Stimulated activated naive CD8-positive, alpha-beta T cell treated with anti-CD3 and anti-CD28 coated beads, Interleukin-15, amount 100 ng/mL, for 72 hours (primary cell): ENCODE measurements around the gene TBX6.

Experiments
- ATAC-seq: fragments of 150-1000 bp; cut with Tn5 transposase; 2 replicates; pipeline ENCODE4 v1.10.0; 2021; ENCODE audit warnings: mild to moderate bottlenecking, moderate library complexity
- DNase-seq, 2 donors: peaks; one replicate each; pipeline ENCODE4 v3.0.0; 2021 to 2022
- H3K27ac Mint-ChIP-seq, 2 donors: one replicate each; pipeline ENCODE4 v1.8.0; 2022; ENCODE audit warnings: mild to moderate bottlenecking in 2 of 2, mixed read lengths in 2 of 2, moderate library complexity in 2 of 2
- H3K27me3 Mint-ChIP-seq: one replicate; pipeline ENCODE4 v1.8.0; 2022; ENCODE audit warnings: mixed read lengths
- H3K4me1 Mint-ChIP-seq: one replicate; pipeline ENCODE4 v1.8.0; 2022; ENCODE audit warnings: mild to moderate bottlenecking, mixed read lengths
- H3K4me3 Mint-ChIP-seq, 2 donors: one replicate each; pipeline ENCODE4 v1.8.0; 2022; ENCODE audit warnings: mild to moderate bottlenecking in 2 of 2, mixed read lengths in 2 of 2, moderate library complexity in 1 of 2
- H3K9me3 Mint-ChIP-seq, 2 donors: one replicate each; pipeline ENCODE4 v1.8.0; 2022; ENCODE audit warnings: mixed read lengths in 2 of 2

TBX6 gene

GRCh38 chr16:30084096-30084815, 7.5 kb downstream of the TBX6 start:
- peak; percentile 11 for ATAC-seq
- H3K27ac Mint-ChIP-seq: peak overlapping the region; percentile 27 to 61

GRCh38 chr16:30083216-30084055, 8.3 kb downstream of the TBX6 start:
- Mint-ChIP-seq H3K9me3 (no peaks in the 10 kb centered on the region), H3K27ac (no peak overlapping the region), H3K4me1 (peaks cover 21% of the 10 kb centered on the region), H3K27me3 (no peaks in the 10 kb centered on the region), H3K4me3 (no peak overlapping the region)
- no peak for DNase-seq
- ATAC-seq: no peak

More at GRCh38 chr16:30084096-30084815, 7.5 kb downstream of the TBX6 start:
- no peak overlapping the region for H3K4me3 Mint-ChIP-seq
- no peaks in the 10 kb centered on the region for H3K27me3 Mint-ChIP-seq
- DNase-seq: no peak
- peaks cover 20% of the 10 kb centered on the region for H3K4me1 Mint-ChIP-seq
- no peaks in the 10 kb centered on the region for H3K9me3 Mint-ChIP-seq

DNA sequence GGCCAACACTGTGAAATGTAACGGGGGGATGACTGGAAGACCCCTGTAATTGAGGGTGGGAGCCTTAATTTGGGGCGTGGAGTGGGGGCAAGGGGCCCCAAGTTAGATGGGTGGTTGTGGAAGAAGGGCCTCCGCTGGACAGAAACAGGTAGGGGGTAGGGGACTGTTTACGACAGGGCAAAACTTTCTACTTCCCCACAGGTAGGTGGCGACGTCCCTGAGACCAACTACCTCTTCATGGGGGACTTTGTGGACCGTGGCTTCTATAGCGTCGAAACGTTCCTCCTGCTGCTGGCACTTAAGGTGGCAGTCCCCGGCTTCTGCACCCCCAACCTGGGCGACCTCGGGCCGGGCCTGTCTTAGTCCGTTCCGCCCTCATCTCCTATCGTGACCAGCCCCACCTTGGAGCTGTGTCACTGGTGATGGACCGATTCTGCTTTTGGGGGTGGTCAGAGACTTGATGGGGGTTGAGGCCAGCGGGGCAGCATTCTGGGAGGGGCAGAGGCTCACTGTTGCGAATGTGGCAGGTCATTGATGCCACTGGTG, 9.1 kb downstream of the TBX6 start:
- Mint-ChIP-seq H3K27me3 (no peaks in the 10 kb centered on the region), H3K27ac (peak overlapping the region in 1 of 2 donors; percentile 43), H3K9me3 (no peaks in the 10 kb centered on the region), H3K4me1 (peaks cover 29% of the 10 kb centered on the region), H3K4me3 (no peak overlapping the region)
- DNase-seq: no peak
- ATAC-seq: no peak

DNA sequence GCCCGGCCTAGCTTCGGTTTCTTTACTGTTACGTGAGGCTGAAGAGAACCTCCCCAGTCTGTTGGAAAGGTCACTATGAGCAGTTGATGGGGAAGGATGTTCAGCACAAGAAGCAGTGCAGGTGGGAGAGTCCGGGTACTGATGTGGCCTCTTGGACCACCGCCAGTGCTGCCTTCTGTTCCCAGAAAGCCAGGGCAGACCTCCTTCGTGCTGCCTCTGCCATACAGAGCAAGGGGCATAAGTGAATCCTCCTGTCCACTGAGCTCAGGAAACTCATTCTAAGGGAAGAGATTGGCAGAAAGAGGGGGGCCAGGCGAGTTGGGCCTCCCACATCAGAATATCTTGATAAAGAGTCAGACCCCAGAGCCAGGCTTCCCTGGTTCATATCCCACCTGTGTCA, 12.2 kb downstream of the TBX6 start:
- Mint-ChIP-seq H3K4me1 (peaks cover 59% of the 10 kb centered on the region), H3K4me3 (no peak overlapping the region), H3K9me3 (no peaks in the 10 kb centered on the region), H3K27ac (no peak overlapping the region), H3K27me3 (no peaks in the 10 kb centered on the region)
- DNase-seq (no peak), ATAC-seq (no peak)

DNA sequence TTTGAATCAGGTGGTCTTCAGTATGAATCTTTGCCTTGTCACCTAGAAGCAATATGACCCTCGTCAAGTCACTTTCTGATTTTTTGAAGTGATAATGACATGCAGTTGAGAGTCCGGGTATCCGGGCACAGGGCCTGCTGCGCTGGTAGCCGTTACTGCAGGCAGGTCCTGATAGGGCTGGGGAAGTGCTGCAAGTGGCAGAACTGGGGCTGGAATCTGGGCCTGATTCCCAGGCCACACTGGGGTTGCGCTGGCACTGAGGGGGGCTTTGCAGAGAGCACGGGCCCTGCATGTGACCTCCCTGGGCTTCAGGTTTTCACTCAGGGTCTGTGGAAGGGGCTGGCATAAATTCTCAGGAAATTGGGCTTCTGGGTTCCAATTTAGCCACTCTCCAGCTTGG, 13.0 kb downstream of the TBX6 start:
- Mint-ChIP-seq H3K27ac (peak overlapping the region in 1 of 2 donors; percentile 15), H3K4me1 (peaks cover 53% of the 10 kb centered on the region), H3K27me3 (no peaks in the 10 kb centered on the region), H3K9me3 (no peaks in the 10 kb centered on the region), H3K4me3 (no peak overlapping the region)
- no peak for ATAC-seq
- DNase-seq: no peak

DNA sequence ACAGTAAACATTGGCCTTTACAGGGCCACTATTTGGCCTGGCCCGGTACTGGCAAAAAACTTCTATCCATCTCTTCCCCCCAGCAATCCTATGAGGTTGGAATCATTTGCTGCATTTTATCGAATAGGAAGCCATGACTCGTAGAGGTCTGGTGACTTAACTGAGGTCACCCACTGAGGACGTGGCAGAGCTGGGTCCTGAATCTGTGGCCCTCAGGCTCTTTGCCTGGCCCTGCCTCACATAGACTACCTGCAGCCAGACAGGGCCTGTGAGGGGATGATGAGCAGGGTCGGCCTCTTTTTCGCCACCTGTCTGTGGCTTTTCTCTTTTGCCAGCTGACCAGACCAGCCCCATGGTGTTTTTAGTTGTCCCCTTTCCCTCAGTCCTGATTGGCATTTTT, 14.1 kb downstream of the TBX6 start:
- Mint-ChIP-seq H3K4me1 (peaks cover 52% of the 10 kb centered on the region), H3K4me3 (peak overlapping the region; percentile 84 to 93), H3K27me3 (no peaks in the 10 kb centered on the region), H3K9me3 (no peaks in the 10 kb centered on the region), H3K27ac (peak overlapping the region in 1 of 2 donors; percentile 66)
- ATAC-seq (no peak), DNase-seq (no peak)

- ATAC-seq: peak; percentile 42
- Mint-ChIP-seq H3K4me1 (peaks cover 52% of the 10 kb centered on the region), H3K9me3 (no peaks in the 10 kb centered on the region), H3K27me3 (no peaks in the 10 kb centered on the region), H3K4me3 (peak overlapping the region; percentile 84 to 93), H3K27ac (peak overlapping the region; percentile 66 to 96)
- no peak for DNase-seq
Observed at GRCh38 chr16:30076276-30076791, 15.4 kb downstream of the TBX6 start.

- Mint-ChIP-seq H3K4me3 (peak within 1 kb of the TSS; percentile 84 to 93), H3K4me1 (peaks cover 52% of the 10 kb centered on the region), H3K27me3 (no peaks in the 10 kb centered on the region), H3K9me3 (no peaks in the 10 kb centered on the region), H3K27ac (peak within 1 kb of the TSS; percentile 92 to 96)
- DNase-seq (peak; percentile 89 to 90), ATAC-seq (peak; percentile 95)
Observed at GRCh38 chr16:30075503-30076275, 16.0 kb downstream of the TBX6 start, which contains the start of gene PPP4C. Gene PPP4C, plus strand, starts transcription at chr16:30075994. Its CDS starts 384 bp downstream, at chr16:30076378.

- no peaks in the 10 kb centered on the region for H3K27me3 Mint-ChIP-seq
- H3K9me3 Mint-ChIP-seq: no peaks in the 10 kb centered on the region
- peaks cover 53% of the 10 kb centered on the region for H3K4me1 Mint-ChIP-seq
- DNase-seq (no peak), ATAC-seq (no peak)
- no peak overlapping the region for H3K27ac Mint-ChIP-seq
- H3K4me3 Mint-ChIP-seq: no peak overlapping the region
Observed at GRCh38 chr16:30070490-30070889, 21.2 kb downstream of the TBX6 start.

GRCh38 chr16:30069611-30070462, 21.9 kb downstream of the TBX6 start:
- Mint-ChIP-seq H3K27me3 (no peaks in the 10 kb centered on the region), H3K27ac (peak overlapping the region in 1 of 2 donors; percentile 46), H3K4me1 (peaks cover 47% of the 10 kb centered on the region), H3K4me3 (peak overlapping the region in 1 of 2 donors; percentile 7), H3K9me3 (no peaks in the 10 kb centered on the region)
- ATAC-seq (no peak), DNase-seq (no peak)

DNA sequence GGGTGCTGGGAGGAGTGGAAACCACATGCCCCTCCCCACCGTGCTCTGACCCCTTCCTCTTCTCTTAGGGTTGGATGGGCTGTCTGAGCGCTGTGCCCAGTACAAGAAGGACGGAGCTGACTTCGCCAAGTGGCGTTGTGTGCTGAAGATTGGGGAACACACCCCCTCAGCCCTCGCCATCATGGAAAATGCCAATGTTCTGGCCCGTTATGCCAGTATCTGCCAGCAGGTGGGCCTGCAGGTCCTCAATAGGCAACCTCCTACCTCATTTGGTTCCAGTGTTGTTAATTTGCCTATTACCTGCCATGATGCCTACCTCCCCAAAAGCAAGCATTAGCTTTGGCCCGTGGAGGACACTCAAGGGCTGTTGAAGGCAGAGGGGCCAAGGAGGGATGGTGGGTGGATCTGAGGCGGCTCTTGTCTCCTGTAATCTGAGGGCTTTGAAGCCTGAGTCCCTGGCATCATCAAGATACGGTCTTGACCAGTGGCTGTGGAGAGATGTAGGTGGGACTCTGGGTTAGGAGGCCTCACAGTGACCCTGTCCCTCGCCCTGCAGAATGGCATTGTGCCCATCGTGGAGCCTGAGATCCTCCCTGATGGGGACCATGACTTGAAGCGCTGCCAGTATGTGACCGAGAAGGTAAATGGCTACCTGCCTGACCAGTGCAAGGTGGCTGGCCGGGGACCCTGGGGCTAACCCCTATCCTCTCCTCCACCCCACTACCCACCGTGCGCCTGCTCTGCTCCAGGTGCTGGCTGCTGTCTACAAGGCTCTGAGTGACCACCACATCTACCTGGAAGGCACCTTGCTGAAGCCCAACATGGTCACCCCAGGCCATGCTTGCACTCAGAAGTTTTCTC, 22.7 kb downstream of the TBX6 start:
- ATAC-seq (no peak), DNase-seq (peak; percentile 55 to 61)
- H3K27me3 Mint-ChIP-seq: no peaks in the 10 kb centered on the region
- H3K27ac Mint-ChIP-seq: peak overlapping the region in 1 of 2 donors; percentile 87
- H3K4me3 Mint-ChIP-seq: peak overlapping the region; percentile 51 to 60
- no peaks in the 10 kb centered on the region for H3K9me3 Mint-ChIP-seq
- H3K4me1 Mint-ChIP-seq: peaks cover 45% of the 10 kb centered on the region

DNA sequence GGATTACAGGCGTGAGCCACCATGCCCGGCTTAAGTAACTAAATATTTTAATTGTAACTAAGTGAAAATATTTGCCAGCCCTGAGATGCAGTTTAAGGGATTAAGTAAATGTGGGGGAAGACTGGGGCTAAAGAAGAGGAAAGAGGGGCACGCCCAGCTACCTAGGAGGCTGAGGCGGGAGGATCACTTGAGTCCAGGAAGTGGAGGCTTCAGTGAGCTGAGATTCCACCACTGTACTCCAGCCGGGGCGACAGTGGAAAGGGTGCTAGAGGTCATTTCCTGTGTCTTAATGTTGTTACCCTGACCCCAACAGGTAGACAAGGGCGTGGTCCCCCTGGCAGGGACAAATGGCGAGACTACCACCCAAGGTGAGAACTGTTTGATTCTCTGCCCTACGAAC, 23.4 kb downstream of the TBX6 start:
- Mint-ChIP-seq H3K9me3 (no peaks in the 10 kb centered on the region), H3K27ac (peak overlapping the region in 1 of 2 donors; percentile 87), H3K4me3 (peak overlapping the region; percentile 51 to 60), H3K4me1 (peaks cover 51% of the 10 kb centered on the region), H3K27me3 (no peaks in the 10 kb centered on the region)
- DNase-seq (no peak), ATAC-seq (no peak)

DNA sequence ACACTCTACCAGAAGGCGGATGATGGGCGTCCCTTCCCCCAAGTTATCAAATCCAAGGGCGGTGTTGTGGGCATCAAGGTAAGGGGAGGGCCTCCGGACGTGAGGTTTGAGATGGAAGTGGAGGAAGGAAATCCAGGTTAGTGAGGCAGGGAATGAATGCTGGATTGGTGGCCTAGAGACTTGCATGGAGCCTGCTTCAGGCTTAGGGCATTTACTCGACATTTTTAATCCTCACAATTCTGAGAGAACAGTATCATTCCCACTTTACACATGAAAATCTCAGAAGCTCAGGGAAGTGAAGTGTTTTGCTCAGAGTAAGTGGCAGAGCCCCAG, 24.2 kb downstream of the TBX6 start:
- H3K27me3 Mint-ChIP-seq: no peaks in the 10 kb centered on the region
- ATAC-seq (no peak), DNase-seq (no peak)
- peaks cover 53% of the 10 kb centered on the region for H3K4me1 Mint-ChIP-seq
- peak overlapping the region; percentile 98 to 99 for H3K4me3 Mint-ChIP-seq
- H3K27ac Mint-ChIP-seq: peak overlapping the region; percentile 9 to 99
- H3K9me3 Mint-ChIP-seq: no peaks in the 10 kb centered on the region
